MM.1S (cell line): Measurements from ENCODE around the gene CASS4.

Experiments
- DNase-seq: peaks from one replicate; pipeline ENCODE4 v3.0.0-alpha.2; 2015
- H2AFZ ChIP-seq: fragments of 300-600 bp; sonication (generic); 2 replicates; pipeline ENCODE4 v1.6.0; 2016; ENCODE audit warnings: antibody characterized with exemption, low read length
- H3F3A ChIP-seq: fragments of 300-600 bp; sonication (generic); 2 replicates; pipeline ENCODE4 v1.6.1; 2016; ENCODE audit warnings: mild to moderate bottlenecking, antibody characterized with exemption, low read length, moderate library complexity, mixed read lengths; ENCODE audit not compliant: insufficient read depth
- H3K27ac ChIP-seq: fragments of 300-600 bp; sonication (generic); 2 replicates; pipeline ENCODE4 v1.5.1; 2016; ENCODE audit warnings: mild to moderate bottlenecking, low read length
- H3K27me3 ChIP-seq: fragments of 300-600 bp; sonication (generic); replicated peaks from 2 replicates; pipeline ENCODE4 v1.6.0; 2016; ENCODE audit warnings: low read length; ENCODE audit not compliant: insufficient read depth
- H3K36me3 ChIP-seq: fragments of 300-600 bp; sonication (generic); replicated peaks from 2 replicates; pipeline ENCODE4 v1.6.1; 2016; ENCODE audit warnings: mild to moderate bottlenecking, low read length, mixed read lengths; ENCODE audit not compliant: insufficient read depth
- H3K4me1 ChIP-seq: fragments of 300-600 bp; sonication (generic); 2 replicates; pipeline ENCODE4 v1.6.1; 2016; ENCODE audit warnings: low read length, mixed read lengths
- H3K4me2 ChIP-seq: fragments of 300-600 bp; sonication (generic); 2 replicates; pipeline ENCODE4 v1.6.0; 2016; ENCODE audit warnings: low read depth, low read length
- H3K4me3 ChIP-seq: fragments of 300-600 bp; sonication (generic); 2 replicates; pipeline ENCODE4 v1.5.1; 2016; ENCODE audit warnings: low read length, mixed read lengths
- H3K79me2 ChIP-seq: fragments of 300-600 bp; sonication (generic); 2 replicates; pipeline ENCODE4 v1.6.1; 2016; ENCODE audit warnings: mixed run types, low read length, mixed read lengths
- H3K9ac ChIP-seq: fragments of 300-600 bp; sonication (generic); 2 replicates; pipeline ENCODE4 v1.6.1; 2016; ENCODE audit warnings: low read length, mixed read lengths
- H3K9me2 ChIP-seq: fragments of 300-600 bp; sonication (generic); replicated peaks from 2 replicates; pipeline ENCODE4 v1.6.1; 2016; ENCODE audit warnings: mild to moderate bottlenecking, low read length, mixed read lengths; ENCODE audit not compliant: insufficient read depth
- H3K9me3 ChIP-seq: fragments of 300-600 bp; sonication (generic); replicated peaks from 2 replicates; pipeline ENCODE4 v1.6.1; 2016; ENCODE audit warnings: mild to moderate bottlenecking, low read length, mixed read lengths; ENCODE audit not compliant: insufficient read depth
- H4K20me1 ChIP-seq: fragments of 300-600 bp; sonication (generic); 2 replicates; pipeline ENCODE4 v1.6.1; 2016; ENCODE audit warnings: mild to moderate bottlenecking, low read length, moderate library complexity, mixed read lengths; ENCODE audit not compliant: insufficient read depth
- CTCF ChIP-seq: fragments of 300-600 bp; sonication (generic); IDR thresholded peaks from 2 replicates; pipeline ENCODE4 v1.5.1; 2016; ENCODE audit warnings: antibody characterized with exemption, low read length, mixed read lengths
- EZH2 ChIP-seq: fragments of 300-600 bp; sonication (generic); optimal IDR thresholded peaks from 2 replicates; pipeline ENCODE3; 2017; ENCODE audit warnings: low read depth, mild to moderate bottlenecking, antibody characterized with exemption, low read length, mixed read lengths
- EZH2phosphoT487 ChIP-seq: fragments of 300-600 bp; sonication (generic); IDR thresholded peaks from 2 replicates; pipeline ENCODE4 v1.6.1; 2018; ENCODE audit warnings: antibody characterized with exemption, low read length

The CASS4 gene

GRCh38 chr20:56442389-56443365 lies 30.6 kb downstream of the CASS4 start:
- Histone ChIP-seq H3K27me3 (no peaks in the 10 kb centered on the region), H3K4me2 (no peak overlapping the region), H3K4me1 (peaks cover 4% of the 10 kb centered on the region; the same call in 1 of the 2 replicates), H3K36me3 (no peaks in the 10 kb centered on the region), H3F3A (no peaks in the 10 kb centered on the region), H3K9me3 (no peaks in the 10 kb centered on the region), H4K20me1 (no peaks in the 10 kb centered on the region), H3K4me3 (no peak overlapping the region), H3K9ac (no peak overlapping the region), H3K27ac (no peak overlapping the region), H2AFZ (no peak overlapping the region), H3K9me2 (no peaks in the 10 kb centered on the region), H3K79me2 (no peaks in the 10 kb centered on the region)
- TF ChIP-seq EZH2phosphoT487 (no peak), CTCF (no peak), EZH2 (no peak)
- no peak for DNase-seq

- H3K27ac ChIP-seq = no peak overlapping the region
- no peak for DNase-seq
- H3K4me2 ChIP-seq = no peak overlapping the region
- no peaks in the 10 kb centered on the region for H3K27me3 ChIP-seq
- no peak overlapping the region for H3K4me3 ChIP-seq
- no peaks in the 10 kb centered on the region for H3K36me3 ChIP-seq
- H4K20me1 ChIP-seq = no peaks in the 10 kb centered on the region
- no peaks in the 10 kb centered on the region for H3K79me2 ChIP-seq
- no peak overlapping the region for H3K9ac ChIP-seq
- H3K9me3 ChIP-seq = no peaks in the 10 kb centered on the region
- H3K9me2 ChIP-seq = no peaks in the 10 kb centered on the region
- peaks cover 4% of the 10 kb centered on the region; the same call in 1 of the 2 replicates for H3K4me1 ChIP-seq
- TF ChIP-seq EZH2phosphoT487 = no peak
- no peak for TF ChIP-seq EZH2
- no peak for TF ChIP-seq CTCF
- H3F3A ChIP-seq = no peaks in the 10 kb centered on the region
- no peak overlapping the region for H2AFZ ChIP-seq
Observed at GRCh38 chr20:56443654-56444540, 31.8 kb downstream of the CASS4 start.

GRCh38 chr20:56445130-56445529 lies 33.1 kb downstream of the CASS4 start:
- no peak for DNase-seq
- TF ChIP-seq EZH2 = no peak
- TF ChIP-seq EZH2phosphoT487 = no peak
- no peak for TF ChIP-seq CTCF
- H3K9me3 ChIP-seq = no peaks in the 10 kb centered on the region
- H3K79me2 ChIP-seq = no peaks in the 10 kb centered on the region
- no peak overlapping the region for H3K9ac ChIP-seq
- no peak overlapping the region for H3K27ac ChIP-seq
- H3K27me3 ChIP-seq = no peaks in the 10 kb centered on the region
- no peaks in the 10 kb centered on the region for H3K36me3 ChIP-seq
- H2AFZ ChIP-seq = no peak overlapping the region
- H3F3A ChIP-seq = no peaks in the 10 kb centered on the region
- H3K9me2 ChIP-seq = no peaks in the 10 kb centered on the region
- H3K4me2 ChIP-seq = no peak overlapping the region
- peaks cover 4% of the 10 kb centered on the region; the same call in 1 of the 2 replicates for H3K4me1 ChIP-seq
- H4K20me1 ChIP-seq = no peaks in the 10 kb centered on the region
- no peak overlapping the region for H3K4me3 ChIP-seq
